HEK293 (cell line): ENCODE results near the gene IRAK2.

Experiments
- CTCF ChIA-PET: fragments of 350-600 bp; formaldehyde crosslinking; extraction: SDS; loops from one replicate; lab custom pipeline; 2021; ENCODE audit warnings: antibody characterized with exemption; lab: Yijun Ruan, JAX
- POLR2A ChIA-PET: fragments of 300-600 bp; formaldehyde crosslinking; extraction: SDS; loops from one replicate; lab custom pipeline; 2020; ENCODE audit warnings: antibody characterized with exemption, inconsistent platforms; lab: Yijun Ruan, JAX
- H3K27ac ChIP-seq: fragments of 200-500 bp; sonication (Bioruptor generic); 2 replicates; pipeline ENCODE4 v1.5.1; 2014; ENCODE audit warnings: low read depth, low read length, control low read depth, inconsistent platforms; ENCODE audit errors: extremely low read depth
- H3K36me3 ChIP-seq, 2 experiments: fragments of 200-500 bp in 1 of 2; sonication (Bioruptor generic) in 1 of 2; 1 replicate in 1 of 2; 2 replicates in 1 of 2; pipeline ENCODE4 v1.5.1; 2014 to 2017; ENCODE audit warnings: inconsistent platforms in 2 of 2, low read length in 2 of 2; ENCODE audit not compliant: control insufficient read depth in 2 of 2, insufficient read depth in 1 of 2
- H3K4me1 ChIP-seq: fragments of 200-500 bp; sonication (Bioruptor generic); 2 replicates; pipeline ENCODE4 v1.5.1; 2014; ENCODE audit warnings: mild to moderate bottlenecking, low read length, inconsistent platforms; ENCODE audit not compliant: control insufficient read depth, insufficient read depth
- H3K4me3 ChIP-seq: 2 replicates; pipeline ENCODE4 v1.5.1; 2011; ENCODE audit warnings: low read depth, mild to moderate bottlenecking, control low read depth, low read length, moderate library complexity
- H3K9me3 ChIP-seq: fragments of 200-500 bp; sonication (Bioruptor generic); 2 replicates; pipeline ENCODE4 v1.5.1; 2014; ENCODE audit warnings: low read depth, low read length, inconsistent platforms; ENCODE audit not compliant: control insufficient read depth, insufficient read depth
- BCL11A ChIP-seq: fragments of 450-650 bp; formaldehyde crosslinking; IDR thresholded peaks from 2 replicates; pipeline ENCODE4 v1.5.1; 2016; ENCODE audit warnings: low read depth, missing biosample characterization, missing genetic modification characterization
- FEZF1 ChIP-seq: fragments of 450-650 bp; formaldehyde crosslinking; IDR thresholded peaks from 2 replicates; pipeline ENCODE4 v1.5.1; 2016; ENCODE audit warnings: missing biosample characterization, missing genetic modification characterization
- GLI2 ChIP-seq: fragments of 450-650 bp; formaldehyde crosslinking; IDR thresholded peaks from 2 replicates; pipeline ENCODE4; 2017; ENCODE audit warnings: missing biosample characterization, missing genetic modification characterization, low read depth, borderline replicate concordance
- OSR2 ChIP-seq: fragments of 450-650 bp; formaldehyde crosslinking; IDR thresholded peaks from 2 replicates; pipeline ENCODE4 v1.5.1; 2016; ENCODE audit warnings: missing biosample characterization, missing genetic modification characterization
- REST ChIP-seq: fragments of 450-650 bp; formaldehyde crosslinking; IDR thresholded peaks from 2 replicates; pipeline ENCODE4 v1.5.1; 2016; ENCODE audit warnings: missing biosample characterization, missing genetic modification characterization
- SETDB1 ChIP-seq: IDR thresholded peaks from one replicate; pipeline ENCODE4 v1.6.1; 2017; ENCODE audit warnings: mild to moderate bottlenecking, low read length, moderate library complexity, mixed read lengths; ENCODE audit not compliant: insufficient read length
- SP2 ChIP-seq: fragments of 450-650 bp; formaldehyde crosslinking; IDR thresholded peaks from 2 replicates; pipeline ENCODE4 v1.5.1; 2016; ENCODE audit warnings: missing biosample characterization, missing genetic modification characterization
- YY1 ChIP-seq: fragments of 450-650 bp; formaldehyde crosslinking; IDR thresholded peaks from 2 replicates; pipeline ENCODE4 v1.5.1; 2018; ENCODE audit warnings: missing biosample characterization, missing genetic modification characterization
- ZBTB20 ChIP-seq: fragments of 450-650 bp; formaldehyde crosslinking; IDR thresholded peaks from 2 replicates; pipeline ENCODE4 v1.5.1; 2016; ENCODE audit warnings: missing biosample characterization, missing genetic modification characterization
- ZBTB49 ChIP-seq: fragments of 450-650 bp; formaldehyde crosslinking; IDR thresholded peaks from 2 replicates; pipeline ENCODE4 v1.5.1; 2016; ENCODE audit warnings: missing biosample characterization, missing genetic modification characterization, low read depth
- ZBTB7A ChIP-seq: fragments of 450-650 bp; formaldehyde crosslinking; IDR thresholded peaks from 2 replicates; pipeline ENCODE4 v1.5.1; 2016; ENCODE audit warnings: low read depth, missing biosample characterization, missing genetic modification characterization
- ZFP69B ChIP-seq: fragments of 450-650 bp; formaldehyde crosslinking; IDR thresholded peaks from 2 replicates; pipeline ENCODE4 v1.5.1; 2016; ENCODE audit warnings: missing biosample characterization, missing genetic modification characterization
- ZNF221 ChIP-seq: fragments of 450-650 bp; formaldehyde crosslinking; IDR thresholded peaks from 2 replicates; pipeline ENCODE4 v1.5.1; 2017; ENCODE audit warnings: missing biosample characterization, missing genetic modification characterization, borderline replicate concordance
- ZNF24 ChIP-seq: fragments of 450-650 bp; formaldehyde crosslinking; IDR thresholded peaks from 2 replicates; pipeline ENCODE4 v1.5.1; 2016; ENCODE audit warnings: missing biosample characterization, missing genetic modification characterization
- ZNF335 ChIP-seq: fragments of 450-650 bp; formaldehyde crosslinking; conservative IDR thresholded peaks from 2 replicates; pipeline ENCODE4 v1.5.1; 2016; ENCODE audit warnings: missing biosample characterization, missing genetic modification characterization
- ZNF449 ChIP-seq: fragments of 450-650 bp; formaldehyde crosslinking; IDR thresholded peaks from 2 replicates; pipeline ENCODE4 v1.5.1; 2017; ENCODE audit warnings: missing biosample characterization, mild to moderate bottlenecking, missing genetic modification characterization, moderate library complexity
- ZNF510 ChIP-seq: fragments of 450-650 bp; formaldehyde crosslinking; IDR thresholded peaks from 2 replicates; pipeline ENCODE4 v1.5.1; 2018; ENCODE audit warnings: mild to moderate bottlenecking, missing genetic modification characterization, missing biosample characterization; ENCODE audit not compliant: insufficient replicate concordance
- ZNF529 ChIP-seq: fragments of 450-650 bp; formaldehyde crosslinking; IDR thresholded peaks from 2 replicates; pipeline ENCODE4 v1.5.1; 2017; ENCODE audit warnings: missing genetic modification characterization, missing biosample characterization; ENCODE audit not compliant: insufficient replicate concordance
- ZNF530 ChIP-seq: fragments of 450-650 bp; formaldehyde crosslinking; IDR thresholded peaks from 2 replicates; pipeline ENCODE4 v1.5.1; 2016; ENCODE audit warnings: low read depth, missing biosample characterization, missing genetic modification characterization
- ZNF560 ChIP-seq: fragments of 450-650 bp; formaldehyde crosslinking; IDR thresholded peaks from 2 replicates; pipeline ENCODE4 v1.5.1; 2017; ENCODE audit warnings: missing biosample characterization, missing genetic modification characterization, borderline replicate concordance
- ZNF596 ChIP-seq: fragments of 450-650 bp; IDR thresholded peaks from 2 replicates; pipeline ENCODE4 v1.5.0; 2018; ENCODE audit warnings: missing biosample characterization, mild to moderate bottlenecking, missing genetic modification characterization, moderate library complexity
- ZNF600 ChIP-seq: fragments of 450-650 bp; formaldehyde crosslinking; IDR thresholded peaks from 2 replicates; pipeline ENCODE4 v1.5.1; 2016; ENCODE audit warnings: missing biosample characterization, missing genetic modification characterization
- ZNF660 ChIP-seq: fragments of 450-650 bp; IDR thresholded peaks from 2 replicates; pipeline ENCODE4 v1.5.1; 2018; ENCODE audit warnings: missing biosample characterization, mild to moderate bottlenecking, missing genetic modification characterization
- TF ChIP-seq, protein P1 (sequence below): fragments of 450-650 bp; formaldehyde crosslinking; IDR thresholded peaks from 2 replicates; pipeline ENCODE4 v1.5.1; 2016; ENCODE audit warnings: missing biosample characterization, missing genetic modification characterization, low read depth
- TF ChIP-seq, protein P2 (sequence below): fragments of 450-650 bp; formaldehyde crosslinking; IDR thresholded peaks from 2 replicates; pipeline ENCODE4 v1.5.1; 2016; ENCODE audit warnings: missing biosample characterization, missing genetic modification characterization
- TF ChIP-seq, protein P3 (sequence below): fragments of 450-650 bp; formaldehyde crosslinking; IDR thresholded peaks from 2 replicates; pipeline ENCODE4 v1.5.1; 2016; ENCODE audit warnings: missing biosample characterization, missing genetic modification characterization

IRAK2 gene

GRCh38 chr3:10224794-10225665 is 60.3 kb downstream of the IRAK2 start:
- Histone ChIP-seq H3K4me1 (no peaks in the 10 kb centered on the region), H3K27ac (no peak overlapping the region), H3K36me3 (peaks cover 0 to 9% of the 10 kb centered on the region in 2 experiments; a peak in 2 of 3 replicates), H3K9me3 (no peaks in the 10 kb centered on the region), H3K4me3 (no peak overlapping the region)
- ChIA-PET POLR2A (interaction anchor here (0.5 kb wide), 1 partner anchor 112 kb away, joined by 6 read pairs; no protein-coding TSS in a partner anchor), CTCF (interaction anchor here (0.8 to 0.9 kb wide), 2 partner anchors 137 to 509 kb away, joined by 3 to 4 read pairs; no protein-coding TSS in a partner anchor)
- TF ChIP-seq ZNF660 (tag by site-specific recombination) (peak; percentile 76), ZNF449 (tag by site-specific recombination) (no peak), ZNF560 (tag by site-specific recombination) (no peak), SP2 (0 out of 2 replicates have a peak, but pooled peaks have one; percentile 8), ZFP69B (tag by site-specific recombination) (no peak), REST (tag by site-specific recombination) (no peak), SETDB1 (no peak), ZNF221 (tag by site-specific recombination) (no peak; the same call in 1 of the 2 replicates), ZNF335 (tag by site-specific recombination) (no peak), GLI2 (tag by site-specific recombination) (no peak), ZNF530 (tag by site-specific recombination) (no peak), BCL11A (peak; percentile 48; the same call in 1 of the 2 replicates), ZBTB49 (no peak), ZNF600 (peak; percentile 77), ZNF510 (tag by site-specific recombination) (no peak), ZNF596 (no peak), ZBTB20 (tag by site-specific recombination) (0 out of 2 replicates have a peak, but pooled peaks have one; percentile 32), FEZF1 (tag by site-specific recombination) (peak; percentile 61), YY1 (no peak), ZBTB7A (tag by site-specific recombination) (no peak), ZNF529 (no peak), ZNF24 (no peak), OSR2 (tag by site-specific recombination) (no peak)
- TF ChIP-seq, protein P1, sequence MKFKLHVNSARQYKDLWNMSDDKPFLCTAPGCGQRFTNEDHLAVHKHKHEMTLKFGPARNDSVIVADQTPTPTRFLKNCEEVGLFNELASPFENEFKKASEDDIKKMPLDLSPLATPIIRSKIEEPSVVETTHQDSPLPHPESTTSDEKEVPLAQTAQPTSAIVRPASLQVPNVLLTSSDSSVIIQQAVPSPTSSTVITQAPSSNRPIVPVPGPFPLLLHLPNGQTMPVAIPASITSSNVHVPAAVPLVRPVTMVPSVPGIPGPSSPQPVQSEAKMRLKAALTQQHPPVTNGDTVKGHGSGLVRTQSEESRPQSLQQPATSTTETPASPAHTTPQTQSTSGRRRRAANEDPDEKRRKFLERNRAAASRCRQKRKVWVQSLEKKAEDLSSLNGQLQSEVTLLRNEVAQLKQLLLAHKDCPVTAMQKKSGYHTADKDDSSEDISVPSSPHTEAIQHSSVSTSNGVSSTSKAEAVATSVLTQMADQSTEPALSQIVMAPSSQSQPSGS (tag by site-specific recombination), result no peak
- TF ChIP-seq, protein P2, sequence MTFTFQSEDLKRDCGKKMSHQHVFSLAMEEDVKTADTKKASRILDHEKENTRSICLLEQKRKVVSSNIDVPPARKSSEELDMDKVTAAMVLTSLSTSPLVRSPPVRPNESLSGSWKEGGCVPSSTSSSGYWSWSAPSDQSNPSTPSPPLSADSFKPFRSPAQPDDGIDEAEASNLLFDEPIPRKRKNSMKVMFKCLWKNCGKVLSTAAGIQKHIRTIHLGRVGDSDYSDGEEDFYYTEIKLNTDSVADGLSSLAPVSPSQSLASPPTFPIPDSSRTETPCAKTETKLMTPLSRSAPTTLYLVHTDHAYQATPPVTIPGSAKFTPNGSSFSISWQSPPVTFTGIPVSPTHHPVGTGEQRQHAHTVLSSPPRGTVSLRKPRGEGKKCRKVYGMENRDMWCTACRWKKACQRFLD (tag by site-specific recombination), result no peak
- TF ChIP-seq, protein P3, sequence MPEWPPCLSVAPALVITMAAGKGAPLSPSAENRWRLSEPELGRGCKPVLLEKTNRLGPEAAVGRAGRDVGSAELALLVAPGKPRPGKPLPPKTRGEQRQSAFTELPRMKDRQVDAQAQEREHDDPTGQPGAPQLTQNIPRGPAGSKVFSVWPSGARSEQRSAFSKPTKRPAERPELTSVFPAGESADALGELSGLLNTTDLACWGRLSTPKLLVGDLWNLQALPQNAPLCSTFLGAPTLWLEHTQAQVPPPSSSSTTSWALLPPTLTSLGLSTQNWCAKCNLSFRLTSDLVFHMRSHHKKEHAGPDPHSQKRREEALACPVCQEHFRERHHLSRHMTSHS, result no peak
